HG03378 (cell line): ENCODE results near the gene RPL19.

Experiments used
- ATAC-seq: cut with Tn5 transposase; IDR thresholded peaks from one replicate; pipeline ENCODE4 v1.9.1; 2021; ENCODE audit warnings: mild to moderate bottlenecking, moderate library complexity; ENCODE audit not compliant: unreplicated experiment

Gene RPL19

DNA sequence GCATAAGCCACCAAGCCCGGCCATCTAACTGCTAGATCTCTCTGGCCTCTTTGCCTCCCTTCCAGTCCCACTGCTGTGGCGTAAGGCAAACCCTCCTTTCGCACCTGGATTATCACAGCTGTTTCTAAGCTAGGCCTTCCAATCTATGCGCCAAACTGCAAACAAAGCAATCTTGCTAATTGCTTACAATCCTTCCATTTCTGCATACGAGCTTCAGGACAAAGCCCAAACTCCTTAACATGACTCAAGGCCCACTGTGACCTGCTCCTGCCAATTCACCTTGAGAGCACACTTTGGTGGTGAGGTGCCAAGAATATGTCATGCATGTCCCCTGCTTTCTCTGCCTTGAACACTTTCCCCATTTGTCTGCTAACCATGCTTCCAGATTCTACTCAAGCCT lies 28.1 kb upstream of the RPL19 start:
- ATAC-seq: no peak

DNA sequence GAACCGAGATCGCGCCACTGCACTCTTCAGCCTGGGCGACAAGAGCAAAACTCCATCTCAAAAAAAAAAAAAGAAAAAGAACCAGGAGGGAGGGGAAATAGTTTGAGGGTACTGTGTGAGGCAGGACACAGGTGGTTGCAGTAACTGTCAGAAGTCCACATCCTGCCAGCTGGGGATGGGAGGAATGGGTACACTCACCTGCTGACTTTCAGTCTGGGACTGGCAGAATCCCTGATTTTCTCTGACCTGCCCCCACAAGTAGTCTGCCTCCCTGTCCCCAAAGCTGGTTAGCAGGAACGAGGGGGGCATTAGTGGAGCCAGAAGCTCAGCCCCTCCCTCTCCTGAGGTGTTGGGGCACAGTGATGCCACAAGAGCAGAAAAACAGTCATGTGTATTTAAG lies 27.0 kb upstream of the RPL19 start:
- no peak for ATAC-seq

DNA sequence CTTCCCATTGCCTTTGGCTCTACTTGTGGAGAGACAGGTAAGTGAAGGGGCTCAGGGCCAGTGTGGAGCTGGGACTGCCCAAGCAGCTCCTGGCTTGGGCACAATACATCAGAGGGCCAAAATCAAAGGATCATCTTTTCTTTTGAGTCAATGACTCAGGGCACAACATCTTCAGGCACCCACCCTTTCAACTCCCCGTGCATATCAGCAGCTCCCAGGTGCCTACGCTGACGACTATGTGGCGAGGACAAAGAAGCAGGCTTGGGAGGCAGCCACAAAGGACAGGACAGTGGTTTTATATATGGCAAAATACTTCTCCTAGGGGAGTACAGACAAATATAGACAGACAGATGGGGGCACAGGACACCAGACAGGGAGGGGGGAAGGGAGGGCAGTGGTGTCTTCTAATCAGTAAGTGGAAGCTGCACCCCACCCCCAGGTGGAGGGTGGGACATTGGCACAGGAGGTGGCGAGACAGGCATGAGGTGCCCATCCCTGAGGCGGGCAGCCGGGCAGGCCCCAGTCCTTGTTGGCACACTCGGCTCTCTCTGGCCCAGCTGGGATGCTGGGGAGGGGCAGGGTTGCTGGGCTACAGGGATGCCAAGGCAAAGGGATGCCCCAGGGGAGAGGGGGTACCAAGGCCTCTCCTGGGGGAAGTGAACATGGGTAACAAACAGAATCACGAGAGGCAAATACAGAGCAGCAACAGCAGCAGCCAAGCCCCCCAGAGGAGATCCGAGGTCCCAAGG lies 26.4 kb upstream of the RPL19 start:
- ATAC-seq: no peak

DNA sequence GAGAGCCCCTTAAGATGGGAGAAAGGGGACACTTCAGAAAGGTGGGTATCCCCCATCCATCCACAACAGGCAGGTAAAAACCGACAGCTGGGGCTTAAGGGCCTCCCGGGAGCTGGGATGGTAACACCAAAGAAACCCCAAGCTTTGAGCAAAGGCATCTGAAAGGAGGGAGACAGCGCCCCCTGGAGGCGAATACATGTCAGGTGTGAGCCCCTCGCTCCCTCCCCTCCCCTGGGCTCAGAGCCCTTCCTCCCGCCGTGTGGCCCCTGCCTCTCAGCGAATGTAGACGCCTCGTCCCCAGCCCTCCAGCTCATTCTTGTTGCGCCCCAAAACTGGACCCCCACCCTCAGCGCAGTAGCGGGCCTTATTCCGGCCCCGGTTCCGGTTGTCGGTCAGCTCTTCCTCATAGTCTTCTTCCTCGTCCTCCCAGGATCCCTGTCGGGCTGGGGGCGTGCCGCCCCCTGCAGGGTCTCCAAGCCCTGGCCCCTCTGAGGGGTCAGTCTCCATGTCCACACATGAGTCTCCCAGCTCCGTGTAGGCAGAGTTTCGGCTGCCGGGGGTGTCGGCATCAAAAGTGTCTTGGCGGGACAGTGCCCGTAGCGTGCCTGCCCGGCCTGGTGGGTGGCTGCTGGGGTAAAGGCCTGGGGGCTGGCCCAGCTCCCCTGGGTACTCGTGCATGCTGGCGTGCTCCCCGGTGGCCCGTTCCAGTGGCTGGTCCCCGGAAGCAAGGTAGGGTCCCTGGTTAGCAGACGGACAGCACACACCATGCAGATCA lies 25.0 kb upstream of the RPL19 start:
- no peak for ATAC-seq

DNA sequence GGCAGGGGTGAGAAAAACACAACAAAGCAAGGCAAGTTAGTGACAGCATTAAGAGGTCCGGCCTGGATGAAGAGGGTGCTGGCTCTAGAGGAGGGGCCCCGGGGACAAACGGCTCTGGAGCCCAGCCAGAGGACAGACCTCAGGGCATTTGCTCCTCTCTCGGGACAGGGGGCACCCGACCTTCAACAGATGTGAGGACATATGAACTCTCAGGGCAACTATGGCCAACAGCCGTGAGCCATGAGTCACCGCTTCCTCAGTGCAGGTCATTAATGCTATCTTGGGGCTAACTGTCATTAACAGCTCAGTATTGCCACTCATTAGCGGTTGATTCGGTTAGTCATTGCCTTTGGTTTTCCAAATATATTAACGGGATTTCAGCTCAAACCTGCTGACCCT lies 24.4 kb upstream of the RPL19 start:
- ATAC-seq: no peak

DNA sequence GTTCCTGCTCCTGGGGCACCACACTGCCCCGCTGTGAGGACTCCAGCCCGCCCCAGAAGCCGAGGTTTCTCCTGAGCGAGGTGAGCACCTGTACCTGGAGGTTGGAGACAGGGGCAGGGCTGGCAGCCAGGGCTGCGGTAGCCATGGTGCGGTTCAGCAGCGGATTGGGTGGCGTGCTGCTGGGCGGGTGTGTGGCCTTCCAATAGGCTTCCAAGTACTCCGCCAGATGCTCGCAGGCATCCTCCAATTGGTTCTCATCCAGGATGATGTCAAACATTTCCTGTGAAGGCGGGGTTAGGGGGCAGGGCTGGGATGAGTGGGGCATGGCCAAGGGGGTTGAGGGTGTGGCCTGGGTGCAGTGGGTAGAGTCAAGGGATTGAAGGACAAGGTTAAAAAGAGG lies 22.8 kb upstream of the RPL19 start:
- ATAC-seq: no peak

DNA sequence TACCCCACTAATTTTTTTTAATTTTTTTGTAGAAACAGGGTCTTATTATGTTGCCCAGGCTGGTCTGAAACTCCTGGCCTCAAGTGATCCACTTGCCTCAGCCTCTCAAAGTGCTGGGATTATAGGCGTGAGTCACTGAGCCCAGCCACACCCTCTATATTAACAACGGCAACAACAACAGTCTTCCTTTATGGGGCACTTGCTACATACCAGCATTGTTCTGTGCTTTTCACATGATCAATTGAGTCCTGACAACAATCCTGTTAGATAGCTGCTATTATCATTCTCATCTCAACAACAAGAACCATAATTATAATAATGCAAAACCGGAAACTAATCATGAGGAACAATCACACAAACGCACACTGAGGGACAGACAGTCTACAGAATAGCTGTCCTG lies 21.5 kb upstream of the RPL19 start:
- ATAC-seq: no peak

DNA sequence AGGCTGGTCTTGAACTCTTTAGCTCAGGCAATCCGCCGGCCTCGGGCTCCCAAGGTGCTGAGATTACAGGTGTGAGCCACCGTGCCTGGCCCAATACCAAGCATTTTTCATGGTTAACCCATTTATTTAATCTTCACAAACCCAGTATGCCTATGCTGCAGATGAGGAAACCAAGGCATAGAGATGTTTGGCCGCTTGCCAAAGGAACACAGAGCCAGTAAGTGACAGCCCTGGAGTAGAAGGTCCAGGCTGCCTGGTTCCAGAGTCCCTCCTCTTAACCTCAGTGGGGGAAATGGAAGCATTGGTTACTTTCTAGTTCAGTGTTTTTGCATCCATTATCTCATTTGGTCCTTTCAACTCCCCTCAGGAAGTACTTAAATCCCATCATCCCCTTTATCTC lies 18.8 kb upstream of the RPL19 start:
- ATAC-seq: no peak

DNA sequence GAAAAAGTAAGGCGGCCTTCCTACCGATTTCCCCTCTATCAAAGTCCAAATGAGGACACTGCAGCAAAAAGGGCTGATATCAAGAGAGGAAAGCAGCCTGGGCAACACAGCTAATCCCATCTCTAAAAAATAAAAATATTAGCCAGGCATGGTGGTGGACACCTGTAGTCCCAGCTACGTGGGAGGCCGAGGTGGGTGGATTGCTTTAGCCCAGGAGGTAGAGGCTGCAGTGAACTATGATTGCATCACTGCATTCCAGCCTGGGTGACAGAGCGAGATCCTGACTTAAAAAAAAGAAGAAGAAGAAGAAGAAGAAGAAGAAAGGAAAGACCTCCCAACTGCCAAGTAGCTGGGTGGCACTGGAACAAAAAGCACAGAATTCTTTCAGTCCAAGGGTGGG lies 17.0 kb upstream of the RPL19 start:
- ATAC-seq: no peak

DNA sequence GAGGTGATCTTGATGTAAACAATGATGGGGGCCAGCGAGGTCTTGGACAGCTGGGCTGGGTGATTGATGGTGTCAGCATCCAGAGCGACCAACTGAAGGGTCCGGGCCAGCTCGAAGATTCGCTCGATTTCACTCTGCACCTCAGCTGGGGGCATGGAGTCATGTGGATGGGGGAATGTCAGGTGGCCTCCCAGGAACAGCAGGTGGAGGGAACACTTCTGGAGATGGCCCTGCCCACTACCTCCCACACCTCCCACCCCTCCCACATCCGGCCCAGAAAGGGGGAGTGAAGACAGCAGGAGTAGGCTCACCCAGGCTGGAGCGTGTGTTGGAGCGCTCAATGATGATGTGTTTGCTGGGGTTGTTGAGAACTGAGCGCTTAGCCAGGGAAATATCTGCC lies 16.4 kb upstream of the RPL19 start:
- no peak for ATAC-seq

DNA sequence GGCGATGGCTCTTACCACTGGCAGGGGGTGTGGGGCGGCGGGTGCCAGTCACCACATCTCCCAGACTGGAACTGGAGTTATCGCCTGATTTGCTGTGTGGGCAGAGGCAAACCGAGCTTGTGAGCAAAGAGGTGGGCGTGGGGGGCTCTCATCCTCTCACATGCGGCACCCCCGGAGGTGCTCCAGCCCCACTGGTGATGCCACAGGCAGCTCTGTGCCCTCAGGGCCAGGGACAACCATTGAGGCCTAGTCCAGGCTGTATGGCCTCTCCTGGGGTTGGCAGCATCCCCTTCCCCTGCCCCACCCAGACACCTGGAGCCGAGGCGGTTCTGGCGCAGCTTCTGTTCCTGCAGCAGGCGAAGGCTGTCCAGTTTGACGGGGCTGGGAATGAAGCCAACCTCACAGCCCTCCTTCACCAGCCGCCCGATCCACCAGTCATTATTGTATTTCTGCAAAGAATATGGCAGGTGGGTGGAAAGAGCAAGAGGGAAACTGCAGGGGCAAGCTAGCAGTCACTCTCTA lies 13.5 kb upstream of the RPL19 start:
- ATAC-seq: no peak

DNA sequence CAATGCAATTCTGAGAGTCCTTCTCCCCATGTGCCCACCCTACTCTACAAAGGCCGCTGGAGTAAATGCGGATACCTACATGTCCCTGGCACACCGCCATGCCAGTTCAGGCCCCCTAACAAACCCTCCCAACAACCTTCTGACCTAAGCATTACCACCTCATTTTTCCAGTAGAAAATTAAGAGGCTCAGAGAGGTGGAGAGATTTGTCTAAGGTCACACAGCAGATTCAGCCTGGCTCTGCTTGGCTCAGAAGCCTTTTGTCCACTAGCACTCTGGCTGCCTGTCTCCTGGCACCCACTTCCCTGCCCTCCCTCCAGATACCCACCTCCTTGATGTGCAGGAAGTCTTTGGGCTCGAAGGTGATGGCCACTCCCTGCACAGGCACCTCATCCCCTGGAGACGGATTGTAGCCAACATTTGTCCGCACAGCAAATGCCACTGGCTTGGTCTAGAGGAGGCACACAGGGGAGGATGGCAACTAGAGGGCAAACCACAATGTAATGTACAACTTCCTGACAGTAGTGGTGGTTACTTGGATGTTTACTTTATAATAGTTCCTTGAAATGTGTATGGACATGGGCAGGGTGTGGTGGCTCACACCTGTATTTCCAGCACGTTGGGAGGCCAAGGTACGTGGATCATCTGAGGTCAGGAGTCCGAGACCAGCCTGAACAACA lies 12.8 kb upstream of the RPL19 start:
- no peak for ATAC-seq

DNA sequence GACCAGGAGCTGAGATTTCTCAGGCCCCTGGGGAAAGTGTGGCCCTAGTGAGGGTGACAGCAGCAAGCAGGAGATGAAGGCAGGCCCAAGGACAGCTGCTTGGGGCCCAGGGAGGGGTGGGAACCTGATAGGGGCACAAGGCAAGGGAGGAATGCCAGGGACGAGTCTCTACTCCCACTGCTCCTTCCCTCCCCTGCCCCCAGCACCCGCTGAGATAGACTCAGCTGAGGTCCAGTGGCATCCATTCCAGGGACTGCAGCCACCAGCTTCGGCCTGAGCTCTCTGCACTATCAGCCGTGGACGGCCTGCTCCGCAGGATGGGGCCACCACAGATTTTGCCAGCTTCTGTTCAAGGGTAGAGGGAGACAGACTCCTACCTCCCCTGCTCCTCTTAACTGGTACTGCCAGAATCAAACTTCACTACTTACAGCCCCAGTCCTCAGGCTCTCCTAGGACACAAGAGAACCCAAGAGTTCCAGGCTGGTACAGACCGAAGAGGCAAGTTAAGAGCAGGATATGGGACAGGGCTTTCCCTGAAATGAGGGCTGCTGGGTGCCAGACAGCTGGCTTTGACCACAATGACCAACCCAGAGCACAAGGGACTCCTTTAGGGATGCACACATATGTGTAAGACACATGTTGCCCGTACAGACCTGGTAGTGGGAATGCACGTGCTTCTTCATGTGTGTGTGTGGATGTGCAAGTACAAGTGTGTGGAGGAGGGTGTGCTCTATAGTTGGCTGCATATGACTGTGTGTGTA lies 8.2 kb upstream of the RPL19 start:
- no peak for ATAC-seq

DNA sequence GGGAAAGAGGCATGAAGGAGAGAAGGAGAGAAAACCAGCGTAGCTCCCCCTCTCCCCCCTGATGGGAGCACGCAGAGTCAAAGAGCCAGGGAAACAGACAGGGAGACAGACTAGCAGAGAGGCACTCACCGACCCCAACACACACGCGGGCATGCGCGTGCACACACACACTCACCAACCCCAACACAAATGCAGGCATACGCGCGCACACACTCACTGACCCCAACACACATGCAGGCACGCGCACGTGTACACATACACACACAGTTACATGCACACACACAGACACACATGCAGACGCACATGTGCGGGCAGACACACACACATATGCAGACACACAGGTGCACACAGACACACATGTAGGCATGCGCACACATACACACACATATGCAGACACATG lies 7.2 kb upstream of the RPL19 start:
- no peak for ATAC-seq

DNA sequence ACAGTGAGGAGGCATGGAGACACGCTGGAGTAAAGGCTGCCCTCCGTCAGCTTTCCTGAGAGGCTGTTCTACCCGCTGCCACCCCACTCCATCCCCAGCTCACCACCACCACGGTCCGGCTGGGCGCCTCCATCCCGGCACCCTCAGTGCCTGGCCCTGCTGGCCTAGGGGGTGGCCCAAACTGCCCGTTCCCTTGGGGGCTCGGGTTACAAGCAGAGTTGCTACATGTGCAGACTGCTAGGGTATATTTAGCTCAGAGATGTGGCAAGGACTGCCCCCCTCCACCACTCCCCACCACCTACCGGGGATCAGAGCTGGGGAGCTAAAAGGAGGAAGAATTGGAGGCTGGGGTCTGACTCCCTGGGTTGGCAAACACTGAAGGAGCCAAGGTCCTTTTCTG lies 6.7 kb upstream of the RPL19 start:
- no peak for ATAC-seq

DNA sequence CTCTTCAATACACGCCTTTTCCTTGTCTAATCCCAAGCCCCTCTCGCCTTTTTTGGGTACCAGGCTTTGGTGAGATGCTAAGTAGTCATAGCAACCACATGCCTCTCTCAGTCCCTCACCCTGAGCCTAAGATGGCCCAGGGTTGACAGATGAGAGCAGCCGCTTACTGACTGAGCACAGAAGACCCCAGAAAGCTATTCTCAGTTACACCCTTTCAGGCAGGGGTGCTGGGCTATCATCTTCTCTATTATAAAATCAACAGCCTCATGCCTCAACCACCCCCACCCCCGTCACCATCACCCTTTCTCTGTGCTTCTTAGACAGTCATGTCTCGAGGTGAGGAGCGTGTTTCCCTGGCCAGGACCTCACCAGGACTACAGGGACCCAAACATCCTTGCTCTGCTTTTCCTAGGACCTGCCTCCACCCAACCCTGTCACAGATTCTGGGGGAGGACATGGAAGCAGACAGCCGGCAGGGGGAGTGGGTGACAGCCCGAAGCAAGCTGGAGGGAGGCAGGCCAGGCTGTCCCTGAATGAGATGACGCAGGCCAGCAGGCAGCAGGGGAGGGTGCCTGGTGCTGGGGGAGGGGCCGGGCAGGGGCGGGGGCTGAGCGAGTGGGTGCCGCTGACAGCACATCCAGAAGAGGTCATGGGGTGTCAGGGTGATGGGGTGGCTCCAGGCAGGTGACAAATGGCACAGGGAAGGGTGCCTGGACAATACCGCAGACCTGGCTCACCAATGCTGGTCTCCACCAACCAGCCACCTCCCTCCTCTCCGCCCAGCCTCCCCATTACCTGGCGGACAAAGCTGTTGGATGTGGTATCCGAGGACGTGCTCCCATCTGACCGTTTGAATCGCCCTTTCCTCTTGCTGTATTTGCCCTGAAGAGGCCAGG lies 5.7 kb upstream of the RPL19 start:
- no peak for ATAC-seq

DNA sequence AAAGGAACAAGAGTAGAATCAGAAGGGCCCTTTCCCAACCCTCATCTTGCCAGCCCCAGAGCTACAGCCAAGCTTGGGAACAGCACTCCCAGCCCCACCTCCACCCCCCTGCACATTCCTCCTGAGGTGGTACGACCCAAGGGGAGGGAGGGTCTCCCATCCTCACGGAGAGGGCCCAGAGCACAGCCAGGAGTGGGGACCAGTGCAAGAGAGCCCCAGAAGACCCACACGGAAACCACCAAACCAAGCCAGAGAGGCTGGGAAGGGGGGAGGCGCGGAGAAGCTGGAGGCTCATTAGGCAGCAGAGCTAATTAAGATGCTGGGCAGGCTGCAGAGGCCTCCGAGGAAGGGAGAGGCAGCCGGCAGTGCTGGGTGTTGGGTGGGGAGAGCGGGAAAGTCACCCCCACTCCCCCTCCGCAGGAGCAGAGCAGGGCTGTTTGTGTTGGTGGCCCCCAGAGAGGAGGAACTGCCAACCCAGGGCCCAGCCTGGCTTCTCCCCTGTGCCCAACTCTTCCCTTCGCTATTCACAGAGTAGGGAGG lies 5.0 kb upstream of the RPL19 start:
- no peak for ATAC-seq

DNA sequence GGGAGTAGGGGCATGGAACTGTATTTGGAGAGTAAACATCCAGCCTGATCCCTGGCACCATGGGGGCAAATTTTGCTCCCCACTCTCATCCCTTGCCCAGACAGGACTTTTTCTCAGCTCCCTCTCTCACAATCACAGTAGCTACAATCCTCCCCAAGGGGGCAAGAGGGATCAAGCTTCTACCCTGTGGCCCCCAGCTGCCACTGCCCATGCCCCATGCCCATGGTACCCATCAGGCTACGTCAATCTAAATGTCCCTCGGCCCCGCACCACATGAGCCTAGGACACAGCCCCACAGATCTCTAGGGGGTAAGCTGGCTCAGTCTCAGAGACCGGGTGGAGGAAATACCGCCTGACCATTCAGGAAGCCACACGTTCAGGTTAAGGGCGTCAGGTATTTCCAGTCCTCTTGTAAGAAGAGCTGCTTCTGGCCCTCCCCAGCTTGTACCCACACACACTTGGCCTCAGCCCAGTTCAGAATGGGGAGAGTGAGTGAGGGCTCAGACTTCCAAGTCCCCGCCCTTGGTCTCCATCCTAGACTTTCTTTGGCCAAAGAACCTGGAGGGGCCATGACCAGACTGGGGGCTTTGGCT lies 4.4 kb upstream of the RPL19 start:
- ATAC-seq: no peak

DNA sequence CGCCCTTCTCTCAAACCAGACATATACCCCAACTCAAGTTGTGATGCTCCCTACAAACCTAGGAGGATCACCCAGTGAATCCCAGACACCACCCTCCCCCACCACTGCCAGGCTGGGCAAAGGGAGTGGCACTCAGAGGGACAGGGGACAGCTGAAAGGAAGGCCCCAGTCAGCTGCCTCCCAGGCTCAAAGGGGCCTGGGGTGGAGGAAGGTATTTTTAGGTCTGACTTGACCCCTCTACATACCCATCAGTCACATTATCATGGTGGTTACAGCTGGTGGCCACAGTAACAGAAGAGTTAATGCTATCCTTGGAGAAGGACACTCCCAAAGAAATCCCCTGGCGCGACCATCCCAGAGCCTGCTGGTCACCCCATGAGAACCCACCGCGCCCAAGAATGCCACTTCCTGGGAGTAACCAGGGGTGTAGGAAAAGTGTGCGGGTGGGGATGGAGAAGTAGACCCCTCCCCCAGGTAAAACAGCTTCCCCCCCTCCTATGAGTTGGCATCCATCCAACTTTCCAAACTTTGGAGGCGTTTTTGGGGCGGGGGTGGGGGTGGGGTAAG lies 3.8 kb upstream of the RPL19 start:
- no peak for ATAC-seq
